ENCODE measurements around the gene HDAC4.

Gene HDAC4

GRCh38 chr2:239162141-239162821, 238.5 kb downstream of the HDAC4 start:
- in situ Hi-C loops (cut with MboI; ENCODE audit: low sequenced_read_pairs) = no loop called here

- in situ Hi-C loops (cut with MboI; ENCODE audit: low sequenced_read_pairs) = no loop called here
These were observed 239.1 kb downstream of the HDAC4 start for GRCh38 chr2:239161711-239162140.

- in situ Hi-C loops (cut with MboI; ENCODE audit: low sequenced_read_pairs) = no loop called here
These were observed 240.3 kb downstream of the HDAC4 start for GRCh38 chr2:239160226-239161143.

GRCh38 chr2:239159476-239159911, 241.3 kb downstream of the HDAC4 start:
- in situ Hi-C loops (cut with MboI; ENCODE audit: low sequenced_read_pairs) = no loop called here

GRCh38 chr2:239158641-239159475, 242.0 kb downstream of the HDAC4 start:
- in situ Hi-C loops (cut with MboI; ENCODE audit: low sequenced_read_pairs) = no loop called here

- in situ Hi-C loops (cut with MboI; ENCODE audit: low sequenced_read_pairs) = no loop called here
These were observed 243.0 kb downstream of the HDAC4 start for GRCh38 chr2:239157771-239158170.

- in situ Hi-C loops (cut with MboI; ENCODE audit: low sequenced_read_pairs) = no loop called here
These were observed 243.6 kb downstream of the HDAC4 start for GRCh38 chr2:239157269-239157668.

GRCh38 chr2:239156516-239157265, 244.1 kb downstream of the HDAC4 start:
- in situ Hi-C loops (cut with MboI; ENCODE audit: low sequenced_read_pairs) = no loop called here

- in situ Hi-C loops (cut with MboI; ENCODE audit: low sequenced_read_pairs) = no loop called here
These were observed 244.9 kb downstream of the HDAC4 start for GRCh38 chr2:239155806-239156480.

GRCh38 chr2:239154971-239155805, 245.6 kb downstream of the HDAC4 start:
- in situ Hi-C loops (cut with MboI; ENCODE audit: low sequenced_read_pairs) = no loop called here

- in situ Hi-C loops (cut with MboI; ENCODE audit: low sequenced_read_pairs) = no loop called here
These were observed 246.8 kb downstream of the HDAC4 start for GRCh38 chr2:239153806-239154591.

- in situ Hi-C loops (cut with MboI; ENCODE audit: low sequenced_read_pairs) = no loop called here
These were observed 247.9 kb downstream of the HDAC4 start for GRCh38 chr2:239152916-239153305.

GRCh38 chr2:239152239-239152915, 248.4 kb downstream of the HDAC4 start:
- in situ Hi-C loops (cut with MboI; ENCODE audit: low sequenced_read_pairs) = no loop called here

GRCh38 chr2:239151201-239152131, 249.4 kb downstream of the HDAC4 start:
- in situ Hi-C loops (cut with MboI; ENCODE audit: low sequenced_read_pairs) = no loop called here

GRCh38 chr2:239150125-239151011, 250.5 kb downstream of the HDAC4 start:
- in situ Hi-C loops (cut with MboI; ENCODE audit: low sequenced_read_pairs) = no loop called here

GRCh38 chr2:239149501-239149900, 251.3 kb downstream of the HDAC4 start:
- in situ Hi-C loops (cut with MboI; ENCODE audit: low sequenced_read_pairs) = no loop called here

All from HL-60/S4 treated with phorbol 12-myristate 13-acetate at 8.2 ng/mL for 4 days and 3 days (cell line).